Activated CD4-positive, alpha-beta T cell treated with anti-CD3 and anti-CD28 coated beads, Interleukin-2, amount 50 U/mL, for 4 hours (primary cell): ENCODE measurements around the gene TCP11X1.
"Not testable (repeated sequence)": the region's sequence is repeated elsewhere in the genome, so short reads cannot be mapped to it uniquely, and the experiment has no call there.

ENCODE experiments used
- DNase-seq, 2 experiments: peaks; one replicate each; pipeline ENCODE4 v3.0.0-alpha.2; 2020

TCP11X1 gene

GRCh38 chrX:102214986-102215385 lies at the start of gene TCP11X1:
Gene TCP11X1, plus strand, starts transcription at chrX:102215301.
- not testable (repeated sequence) for DNase-seq

- DNase-seq = no peak
Measured at GRCh38 chrX:102185967-102186720, 29.0 kb upstream of the TCP11X1 start.

GRCh38 chrX:102207940-102208339 lies 7.2 kb upstream of the TCP11X1 start:
- not testable (repeated sequence) for DNase-seq

GRCh38 chrX:102216497-102216896 lies 1.4 kb downstream of the TCP11X1 start:
- not testable (repeated sequence) for DNase-seq

- DNase-seq = not testable (repeated sequence)
Measured at GRCh38 chrX:102235678-102236077, 20.6 kb downstream of the TCP11X1 start.

GRCh38 chrX:102240265-102240664 lies 25.2 kb downstream of the TCP11X1 start:
- DNase-seq = not testable (repeated sequence)

- DNase-seq = not testable (repeated sequence)
Measured at GRCh38 chrX:102246893-102247292, 31.8 kb downstream of the TCP11X1 start, which contains the start of gene NXF2. Gene NXF2, plus strand, starts transcription at chrX:102247167. Its CDS starts 59,912 bp downstream, at chrX:102307079.

- not testable (repeated sequence) for DNase-seq
Measured at GRCh38 chrX:102272231-102272630, 57.1 kb downstream of the TCP11X1 start.
